Measurements from ENCODE around the gene NME4.

DNA sequence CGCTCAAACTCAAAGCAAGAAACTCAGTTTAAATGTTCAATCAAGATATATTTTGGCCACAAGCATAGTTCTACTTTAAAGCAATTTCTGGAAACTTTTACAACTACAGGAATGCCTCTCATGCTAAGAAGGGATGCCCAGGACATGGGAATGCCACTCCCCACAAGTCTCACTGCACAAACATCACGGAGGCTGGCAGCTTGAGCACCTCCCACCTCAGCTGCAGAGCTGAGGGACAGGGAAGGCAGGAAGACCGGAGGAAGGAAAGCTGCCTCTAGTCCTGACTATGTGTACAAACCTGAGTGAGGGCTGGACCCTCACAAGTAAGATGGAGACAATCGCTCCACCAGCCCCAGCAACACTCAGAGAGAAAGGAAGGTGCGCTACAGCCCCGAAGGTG is 49.8 kb upstream of the NME4 start:
- TF ChIP-seq RARB (CRISPR knock-in tag; IDR thresholded peaks at IDR 0.05), result no peak
- TF ChIP-seq BHLHE40 (IDR thresholded peaks at IDR 0.05; ENCODE audit: low read depth, low read length), result no peak
